GM18861 (cell line): ENCODE data around the gene OLA1.

Experiments
- ATAC-seq: cut with Tn5 transposase; IDR thresholded peaks from one replicate; pipeline ENCODE4 v1.9.1; 2021; ENCODE audit not compliant: unreplicated experiment

The OLA1 gene

GRCh38 chr2:174122185-174122584 lies 126.1 kb downstream of the OLA1 start:
- ATAC-seq = no peak

DNA sequence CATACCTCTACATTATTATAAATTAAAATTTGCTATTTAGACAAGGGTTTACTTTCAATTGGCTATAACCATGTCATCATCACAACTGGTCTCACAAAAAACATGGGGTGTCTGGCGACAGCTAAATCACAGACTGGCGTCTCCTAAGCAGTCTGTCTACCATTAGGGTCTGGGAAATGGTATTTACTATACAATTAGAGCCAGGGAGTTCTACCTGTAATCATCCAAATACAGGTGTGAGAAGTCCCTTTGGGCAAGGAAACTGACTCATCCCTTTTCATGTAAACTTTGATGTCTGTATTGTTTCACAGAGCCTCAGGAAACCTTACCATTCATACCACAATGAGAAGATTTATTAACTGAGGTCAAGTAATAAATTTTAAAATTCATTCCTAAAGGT lies 126.7 kb downstream of the OLA1 start:
- no peak for ATAC-seq

GRCh38 chr2:174121175-174121574 lies 127.2 kb downstream of the OLA1 start:
- no peak for ATAC-seq

DNA sequence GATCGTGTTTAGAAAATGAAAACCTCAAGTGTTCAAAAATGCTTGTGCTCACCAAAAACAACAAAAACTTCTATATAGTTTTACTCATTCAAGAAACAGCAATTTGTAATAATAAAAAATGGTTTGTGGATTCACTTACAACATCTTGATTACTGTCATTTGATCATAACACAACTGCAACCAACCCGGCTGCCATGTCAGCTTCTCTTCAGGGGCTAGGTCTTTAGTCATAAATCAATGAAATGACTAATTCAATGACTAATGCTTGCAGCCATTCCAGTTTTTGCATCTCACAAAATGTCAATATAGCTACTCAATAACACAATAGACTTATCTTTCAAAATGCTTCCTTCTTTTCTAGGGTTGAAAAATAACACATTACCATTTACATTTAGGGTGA lies 128.0 kb downstream of the OLA1 start:
- no peak for ATAC-seq

- ATAC-seq = no peak
Measured at GRCh38 chr2:174117951-174118930, 130.1 kb downstream of the OLA1 start.

DNA sequence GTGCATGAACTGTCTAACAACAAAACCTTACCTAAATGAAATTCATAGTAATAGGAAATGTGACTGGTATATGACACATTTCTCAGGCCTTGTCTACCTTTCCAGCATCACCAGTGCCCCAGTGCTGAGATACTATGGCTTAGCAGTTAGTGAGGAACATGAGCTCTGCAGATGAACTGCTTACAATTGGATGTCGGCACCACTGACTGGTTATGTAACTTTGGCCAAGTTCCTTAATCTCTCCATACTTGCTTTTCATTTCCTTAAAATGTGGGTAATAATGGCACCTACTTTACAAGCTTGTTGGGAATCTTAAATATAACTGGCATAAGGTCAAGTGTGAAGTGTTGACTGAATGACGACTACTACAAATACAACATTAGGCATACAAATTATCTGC lies 136.3 kb downstream of the OLA1 start:
- no peak for ATAC-seq

- no peak for ATAC-seq
Measured at GRCh38 chr2:174108579-174108978, 139.8 kb downstream of the OLA1 start.

- no peak for ATAC-seq
Measured at GRCh38 chr2:174106736-174107135, 141.6 kb downstream of the OLA1 start.

DNA sequence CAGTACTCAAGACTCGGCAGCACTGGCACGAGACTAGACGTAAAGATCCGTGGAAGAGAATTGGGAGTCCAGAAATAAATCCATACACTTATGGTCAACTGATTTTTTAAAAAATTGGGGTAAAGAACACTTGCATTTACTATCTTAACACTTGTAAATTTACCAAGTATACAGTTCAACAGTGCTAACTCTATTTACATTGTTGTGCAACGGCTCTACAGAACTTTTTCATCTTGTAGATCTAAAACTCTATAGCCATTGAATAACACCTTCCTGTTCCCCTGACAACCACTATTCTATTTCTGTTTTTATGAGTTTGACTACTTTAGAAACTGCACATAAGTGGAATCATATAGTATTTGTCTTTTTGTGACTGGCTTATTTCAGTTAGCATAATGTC lies 153.8 kb downstream of the OLA1 start:
- no peak for ATAC-seq

DNA sequence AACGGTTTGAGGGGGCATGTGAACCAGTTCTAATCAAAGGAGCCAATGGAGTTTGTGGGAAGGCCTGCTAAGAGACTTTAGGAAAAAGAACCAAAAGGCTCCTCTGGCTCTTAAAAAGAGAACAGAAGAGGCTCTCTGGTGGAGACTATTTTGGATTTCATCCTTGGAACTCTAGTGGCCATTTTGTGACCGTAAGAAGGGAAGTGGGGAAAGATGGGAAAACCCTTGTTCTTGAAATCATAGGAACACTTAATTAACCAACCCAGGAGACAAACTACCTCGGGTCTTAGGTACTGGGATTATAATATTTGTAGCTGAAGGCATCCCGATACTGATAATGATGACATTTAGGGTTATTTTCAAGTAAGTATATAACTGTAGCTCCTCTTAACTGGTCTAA lies 157.9 kb downstream of the OLA1 start:
- no peak for ATAC-seq

GRCh38 chr2:174088706-174089460 lies 159.4 kb downstream of the OLA1 start:
- ATAC-seq = no peak

DNA sequence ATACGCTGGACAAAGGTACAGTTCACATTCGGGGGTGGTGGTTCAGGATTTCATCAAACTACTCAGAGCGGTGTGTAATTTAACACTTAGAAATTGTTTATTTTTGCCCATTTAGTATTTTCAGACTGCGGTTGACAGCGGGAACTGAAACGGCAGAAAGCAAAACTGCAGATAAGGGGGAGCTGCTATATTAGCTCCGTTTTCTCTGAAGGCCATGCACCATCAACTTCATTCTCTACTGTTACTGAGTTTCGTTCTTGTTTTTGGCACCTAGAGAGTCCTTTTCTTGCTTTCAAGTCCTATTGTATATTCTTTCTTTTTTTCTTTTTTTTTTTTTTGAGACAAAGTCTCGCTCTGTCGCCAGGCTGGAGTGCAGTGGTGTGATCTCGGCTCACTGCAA lies 161.6 kb downstream of the OLA1 start:
- no peak for ATAC-seq

DNA sequence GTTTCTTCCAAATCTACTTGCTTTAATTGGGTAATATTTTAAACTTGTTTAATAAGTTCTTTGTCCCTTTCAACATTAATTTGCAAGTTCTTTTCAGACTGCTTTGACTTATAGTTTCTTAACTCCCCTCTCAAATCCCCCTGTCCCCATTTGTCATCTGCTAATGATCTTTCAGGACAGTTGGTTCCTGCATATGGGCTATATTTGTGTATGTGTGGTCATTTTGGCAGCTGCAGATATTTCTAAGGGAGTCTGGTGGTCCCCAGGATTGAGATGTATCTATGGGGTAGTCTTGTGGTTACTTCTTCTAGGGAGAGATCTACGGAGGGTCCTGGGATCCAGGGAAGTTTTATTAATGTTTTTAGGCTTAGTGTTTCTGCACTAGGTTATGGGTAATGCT lies 162.6 kb downstream of the OLA1 start:
- ATAC-seq = no peak

GRCh38 chr2:174083843-174084458 lies 164.4 kb downstream of the OLA1 start:
- ATAC-seq = no peak

- no peak for ATAC-seq
Measured at GRCh38 chr2:174080672-174081121, 167.6 kb downstream of the OLA1 start.

- no peak for ATAC-seq
Measured at GRCh38 chr2:174078275-174078674, 170.1 kb downstream of the OLA1 start.

DNA sequence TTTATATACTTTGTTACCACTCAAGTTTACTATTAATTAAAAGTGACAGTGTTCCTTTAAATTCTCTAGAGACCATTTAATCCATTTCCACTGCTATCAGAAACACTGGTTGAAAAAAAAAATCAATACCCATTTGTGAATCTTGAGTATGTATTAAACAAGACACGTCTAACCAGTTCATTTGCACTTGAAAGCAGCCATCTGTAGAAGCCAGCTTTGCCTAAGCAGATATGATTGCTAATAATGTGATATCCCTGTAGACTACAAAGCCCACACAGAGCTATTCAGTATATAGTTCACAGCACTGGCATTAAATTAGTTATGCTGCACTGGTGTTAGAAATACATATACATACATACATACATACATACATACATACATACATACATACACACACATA lies 171.4 kb downstream of the OLA1 start:
- ATAC-seq = no peak

DNA sequence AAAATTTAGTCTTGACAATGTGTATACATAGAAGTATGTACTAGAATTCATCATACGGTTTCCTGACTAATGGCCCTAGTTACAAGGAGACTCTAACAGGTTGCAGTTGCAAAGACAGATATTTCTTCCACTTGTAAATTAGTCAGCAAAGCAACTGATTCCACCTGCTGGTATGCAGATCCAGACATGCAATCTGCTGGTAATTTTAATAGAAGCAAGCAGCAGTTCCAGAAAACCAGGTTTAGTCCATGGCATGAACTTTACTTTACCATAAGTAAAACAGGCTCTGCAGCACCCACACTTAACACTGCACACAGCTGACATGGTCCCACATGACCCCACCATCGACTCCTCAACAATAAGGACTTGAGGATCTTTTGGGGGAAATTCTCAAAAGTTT lies 172.3 kb downstream of the OLA1 start:
- no peak for ATAC-seq

GRCh38 chr2:174074831-174075230 lies 173.5 kb downstream of the OLA1 start:
- ATAC-seq = no peak

GRCh38 chr2:174072857-174073256 lies 175.5 kb downstream of the OLA1 start:
- no peak for ATAC-seq

GRCh38 chr2:174072069-174072468 lies 176.3 kb downstream of the OLA1 start:
- ATAC-seq = no peak

DNA sequence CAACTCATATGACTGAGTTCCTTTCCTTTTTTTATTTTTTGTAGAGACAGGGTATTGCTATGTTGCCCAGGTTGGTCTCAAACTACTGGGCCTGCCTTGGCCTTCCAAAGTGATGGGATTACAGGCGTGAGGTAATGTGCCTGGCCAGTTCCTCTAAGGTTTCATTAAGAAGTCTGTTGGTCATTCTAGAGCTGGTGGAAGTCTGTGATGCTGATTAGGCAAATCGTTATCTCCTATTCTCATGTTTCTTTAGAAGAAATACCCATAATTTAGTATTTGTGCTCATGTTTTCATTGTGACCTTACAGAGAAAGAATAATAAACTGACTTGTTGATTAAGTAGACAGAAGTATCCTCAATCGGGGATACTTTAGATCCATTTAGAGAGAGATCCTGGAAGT lies 177.0 kb downstream of the OLA1 start:
- ATAC-seq = no peak
